ENCODE data around the gene TRPC4. TPM values are rescaled to one million over a fixed set of nuclear protein-coding genes. Genes with fewer than 3 reads are reported as not detected.

Gene TRPC4
- total RNA-seq, 1 experiment from 2014 or later, result 0.10 TPM

DNA sequence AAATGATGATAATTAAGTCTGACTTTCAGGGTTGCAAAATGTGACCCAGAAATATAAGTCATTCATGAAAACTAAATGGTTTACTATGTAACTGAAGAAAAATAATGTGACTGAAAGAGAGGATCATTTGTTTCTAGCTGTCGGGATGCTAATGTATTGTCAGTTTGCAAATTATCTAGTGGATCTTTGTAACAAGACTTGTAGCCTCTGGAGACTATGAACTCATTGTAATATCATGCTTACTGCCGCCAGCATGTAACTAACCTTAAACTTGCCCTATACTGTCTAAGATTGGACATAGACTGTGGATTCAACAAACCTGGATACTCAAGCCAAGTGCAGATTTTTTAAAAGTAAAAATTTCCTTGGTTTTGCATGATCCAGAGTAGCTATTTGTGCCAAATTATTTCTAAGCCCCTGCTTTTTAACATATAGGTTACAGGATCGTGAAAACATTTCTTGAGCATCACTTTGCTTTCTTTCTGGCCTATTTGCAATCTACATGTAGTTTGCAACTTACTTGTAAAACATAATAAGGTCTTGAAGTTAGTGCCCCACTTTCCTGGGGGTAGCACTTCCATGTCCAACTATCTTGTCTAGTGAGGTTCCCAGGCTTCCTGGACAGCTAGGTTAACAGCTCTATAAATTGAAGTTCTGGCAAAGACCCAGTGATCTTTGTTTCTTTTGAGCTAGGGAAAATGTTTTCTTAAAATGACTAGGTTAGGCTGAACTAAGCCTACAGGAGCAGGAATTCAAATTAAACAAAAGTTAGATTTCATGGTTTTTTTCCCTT is 267.7 kb downstream of the TRPC4 start:
- ATAC-seq, result no peak
- TF ChIP-seq SIN3A (IDR thresholded peaks at IDR 0.05; ENCODE audit: borderline replicate concordance, insufficient read depth, low read depth, low read length) (no peak), TCF7L2 (IDR thresholded peaks at IDR 0.05; ENCODE audit: low read depth, low read length) (no peak), POLR2AphosphoS5 (IDR thresholded peaks at IDR 0.05; ENCODE audit: low read depth, low read length) (no peak)
- TF ChIP-seq, protein P1, sequence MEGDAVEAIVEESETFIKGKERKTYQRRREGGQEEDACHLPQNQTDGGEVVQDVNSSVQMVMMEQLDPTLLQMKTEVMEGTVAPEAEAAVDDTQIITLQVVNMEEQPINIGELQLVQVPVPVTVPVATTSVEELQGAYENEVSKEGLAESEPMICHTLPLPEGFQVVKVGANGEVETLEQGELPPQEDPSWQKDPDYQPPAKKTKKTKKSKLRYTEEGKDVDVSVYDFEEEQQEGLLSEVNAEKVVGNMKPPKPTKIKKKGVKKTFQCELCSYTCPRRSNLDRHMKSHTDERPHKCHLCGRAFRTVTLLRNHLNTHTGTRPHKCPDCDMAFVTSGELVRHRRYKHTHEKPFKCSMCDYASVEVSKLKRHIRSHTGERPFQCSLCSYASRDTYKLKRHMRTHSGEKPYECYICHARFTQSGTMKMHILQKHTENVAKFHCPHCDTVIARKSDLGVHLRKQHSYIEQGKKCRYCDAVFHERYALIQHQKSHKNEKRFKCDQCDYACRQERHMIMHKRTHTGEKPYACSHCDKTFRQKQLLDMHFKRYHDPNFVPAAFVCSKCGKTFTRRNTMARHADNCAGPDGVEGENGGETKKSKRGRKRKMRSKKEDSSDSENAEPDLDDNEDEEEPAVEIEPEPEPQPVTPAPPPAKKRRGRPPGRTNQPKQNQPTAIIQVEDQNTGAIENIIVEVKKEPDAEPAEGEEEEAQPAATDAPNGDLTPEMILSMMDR (IDR thresholded peaks at IDR 0.05), result no peak
- TF ChIP-seq, protein P2, sequence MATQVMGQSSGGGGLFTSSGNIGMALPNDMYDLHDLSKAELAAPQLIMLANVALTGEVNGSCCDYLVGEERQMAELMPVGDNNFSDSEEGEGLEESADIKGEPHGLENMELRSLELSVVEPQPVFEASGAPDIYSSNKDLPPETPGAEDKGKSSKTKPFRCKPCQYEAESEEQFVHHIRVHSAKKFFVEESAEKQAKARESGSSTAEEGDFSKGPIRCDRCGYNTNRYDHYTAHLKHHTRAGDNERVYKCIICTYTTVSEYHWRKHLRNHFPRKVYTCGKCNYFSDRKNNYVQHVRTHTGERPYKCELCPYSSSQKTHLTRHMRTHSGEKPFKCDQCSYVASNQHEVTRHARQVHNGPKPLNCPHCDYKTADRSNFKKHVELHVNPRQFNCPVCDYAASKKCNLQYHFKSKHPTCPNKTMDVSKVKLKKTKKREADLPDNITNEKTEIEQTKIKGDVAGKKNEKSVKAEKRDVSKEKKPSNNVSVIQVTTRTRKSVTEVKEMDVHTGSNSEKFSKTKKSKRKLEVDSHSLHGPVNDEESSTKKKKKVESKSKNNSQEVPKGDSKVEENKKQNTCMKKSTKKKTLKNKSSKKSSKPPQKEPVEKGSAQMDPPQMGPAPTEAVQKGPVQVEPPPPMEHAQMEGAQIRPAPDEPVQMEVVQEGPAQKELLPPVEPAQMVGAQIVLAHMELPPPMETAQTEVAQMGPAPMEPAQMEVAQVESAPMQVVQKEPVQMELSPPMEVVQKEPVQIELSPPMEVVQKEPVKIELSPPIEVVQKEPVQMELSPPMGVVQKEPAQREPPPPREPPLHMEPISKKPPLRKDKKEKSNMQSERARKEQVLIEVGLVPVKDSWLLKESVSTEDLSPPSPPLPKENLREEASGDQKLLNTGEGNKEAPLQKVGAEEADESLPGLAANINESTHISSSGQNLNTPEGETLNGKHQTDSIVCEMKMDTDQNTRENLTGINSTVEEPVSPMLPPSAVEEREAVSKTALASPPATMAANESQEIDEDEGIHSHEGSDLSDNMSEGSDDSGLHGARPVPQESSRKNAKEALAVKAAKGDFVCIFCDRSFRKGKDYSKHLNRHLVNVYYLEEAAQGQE (IDR thresholded peaks at IDR 0.05; ENCODE audit: insufficient read depth in 1 of 2, low read depth in 2 of 2, low read length in 1 of 2), result no peak
- Histone ChIP-seq H3K4me1 (ENCODE audit: control insufficient read depth, insufficient read depth, low read length) (no peaks in the 10 kb centered on the region), H3K27me3 (ENCODE audit: control insufficient read depth, insufficient read depth, low read length) (no peaks in the 10 kb centered on the region), H3K36me3 (ENCODE audit: control insufficient read depth, insufficient read depth, low read length) (no peaks in the 10 kb centered on the region), H3K4me3 (ENCODE audit: low read depth in 2 of 2, low read length in 2 of 2) (no peak overlapping the region), H3K9me3 (ENCODE audit: control insufficient read depth, insufficient read depth, low read depth, low read length) (no peaks in the 10 kb centered on the region), H3K27ac (ENCODE audit: low read length) (no peak overlapping the region)
- ChIA-PET CTCF (no interaction called here), POLR2A (no interaction called here)
- in situ Hi-C loops (cut with HindIII; ENCODE audit: low pct_unique_long_range_greater_than_20kb, low sequenced_read_pairs) (no loop called here), intact Hi-C loops (cut with micrococcal nuclease; ENCODE audit: unreplicated experiment) (loop anchor here (2.0 to 10.0 kb wide), 2 partner anchors 497 to 527 kb away; partner anchors contain the start of gene CSNK1A1L)
- BruUV-seq (replicated peaks), result no TSS peak
- no peak for DNase-seq (ENCODE audit: low read depth, low spot score)

DNA sequence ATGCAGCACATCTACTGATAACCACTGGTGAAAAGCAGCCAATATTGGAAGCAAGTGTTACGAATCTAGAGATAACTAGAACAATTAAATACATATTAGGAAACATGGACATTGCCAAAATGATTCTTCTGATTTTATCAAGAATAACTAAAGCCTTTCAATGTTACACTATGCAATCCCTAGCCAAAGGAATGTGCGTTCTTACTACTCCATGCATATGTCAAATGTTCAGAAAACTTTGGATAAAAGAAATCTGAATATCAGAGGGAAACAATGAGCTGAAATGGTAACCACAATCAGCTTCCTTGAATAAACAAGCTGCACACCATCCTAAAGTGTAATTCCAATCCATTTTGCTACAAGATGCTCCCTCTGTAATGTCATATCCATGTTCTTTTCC is 270.1 kb downstream of the TRPC4 start:
- CTCF ChIA-PET, result no interaction called here
- DNase-seq (ENCODE audit: low read depth, low spot score) (no peak), ATAC-seq (no peak)
- Histone ChIP-seq H3K4me1 (ENCODE audit: control insufficient read depth, insufficient read depth, low read length) (no peaks in the 10 kb centered on the region), H3K9me3 (ENCODE audit: control insufficient read depth, insufficient read depth, low read depth, low read length) (no peaks in the 10 kb centered on the region), H3K27ac (ENCODE audit: low read length) (no peak overlapping the region), H3K36me3 (ENCODE audit: control insufficient read depth, insufficient read depth, low read length) (no peaks in the 10 kb centered on the region), H3K27me3 (ENCODE audit: control insufficient read depth, insufficient read depth, low read length) (no peaks in the 10 kb centered on the region), H3K4me3 (ENCODE audit: low read depth in 2 of 2, low read length in 2 of 2) (no peak overlapping the region)
- POLR2A ChIA-PET, result no interaction called here
- TF ChIP-seq, protein P1 (IDR thresholded peaks at IDR 0.05), result no peak
- TF ChIP-seq, protein P2 (IDR thresholded peaks at IDR 0.05; ENCODE audit: insufficient read depth in 1 of 2, low read depth in 2 of 2, low read length in 1 of 2), result no peak
- no peak for TF ChIP-seq POLR2AphosphoS5 (IDR thresholded peaks at IDR 0.05; ENCODE audit: low read depth, low read length)
- TF ChIP-seq SIN3A (IDR thresholded peaks at IDR 0.05; ENCODE audit: borderline replicate concordance, insufficient read depth, low read depth, low read length), result no peak
- no peak for TF ChIP-seq TCF7L2 (IDR thresholded peaks at IDR 0.05; ENCODE audit: low read depth, low read length)
- in situ Hi-C loops (cut with HindIII; ENCODE audit: low pct_unique_long_range_greater_than_20kb, low sequenced_read_pairs) (no loop called here), intact Hi-C loops (cut with micrococcal nuclease; ENCODE audit: unreplicated experiment) (no loop called here)
- BruUV-seq (replicated peaks), result no TSS peak
